Aorta (tissue), 5 donors: ENCODE measurements around the gene TEK. TPM values are rescaled to one million over a fixed set of nuclear protein-coding genes. Genes with fewer than 3 reads are reported as not detected.
"Not testable (repeated sequence)": the region's sequence is repeated elsewhere in the genome, so short reads cannot be mapped to it uniquely, and the experiment has no call there.

ENCODE experiments used
- ATAC-seq: fragments of 200-7000 bp; cut with Tn5 transposase; one replicate; pipeline ENCODE4 v1.9.1; 2022; ENCODE audit warnings: moderate library complexity; ENCODE audit not compliant: low FRiP score
- DNase-seq, 2 donors: peaks; one replicate each; pipeline ENCODE4 v3.0.0-alpha.2; 2020
- H3K27ac ChIP-seq, 2 donors: one replicate each; pipeline ENCODE4 v1.5.1; 2013; ENCODE audit warnings: low read length in 2 of 2, mild to moderate bottlenecking in 2 of 2, moderate library complexity in 2 of 2, control low read depth in 1 of 2, inconsistent platforms in 1 of 2, low read depth in 1 of 2
- H3K27me3 ChIP-seq, 2 donors: one replicate each; pipeline ENCODE4 v1.6.1; 2013; ENCODE audit warnings: control low read depth in 1 of 2, low read length in 1 of 2, mild to moderate bottlenecking in 1 of 2, moderate library complexity in 1 of 2; ENCODE audit not compliant: insufficient read depth in 2 of 2, control insufficient read depth in 1 of 2
- H3K36me3 ChIP-seq, 2 donors: one replicate each; pipeline ENCODE4 v1.6.1; 2013; ENCODE audit warnings: control low read depth in 1 of 2, low read length in 1 of 2, mild to moderate bottlenecking in 1 of 2; ENCODE audit not compliant: insufficient read depth in 2 of 2, control insufficient read depth in 1 of 2
- H3K4me1 ChIP-seq, 2 donors: one replicate each; pipeline ENCODE4 v1.6.1; 2013; ENCODE audit warnings: low read length in 2 of 2, control low read depth in 1 of 2, mild to moderate bottlenecking in 1 of 2, moderate library complexity in 1 of 2; ENCODE audit not compliant: insufficient read depth in 2 of 2, control insufficient read depth in 1 of 2
- H3K4me3 ChIP-seq, 2 donors: one replicate each; pipeline ENCODE4 v1.5.1; 2013; ENCODE audit warnings: low read length in 2 of 2, control low read depth in 1 of 2, mild to moderate bottlenecking in 1 of 2
- H3K9me3 ChIP-seq: one replicate; pipeline ENCODE4 v1.6.1; 2013; ENCODE audit warnings: mild to moderate bottlenecking, low read length; ENCODE audit not compliant: control insufficient read depth
- WGBS, 2 donors: extraction: QIAGEN DNeasy Blood & Tissue Kit; methylation state at CpG; one replicate each; pipeline ENCODE4 v1.1.7; 2013; 5-methylcytosine and 5-hydroxymethylcytosine counted together
- intact Hi-C, 2 donors: fragments of 100-400 bp; cut with DNase I; formaldehyde crosslinking; loops; one replicate each; pipeline versions ENCODE4 v1.14.2 to v1.15.0; 2022
- polyA plus RNA-seq, 2 donors: library from polyadenylated mRNA; stranded (reverse); fragments of 200-250 nt; gene quantifications; one replicate each; pipeline ENCODE4 v1.2.3, GENCODE V29; 2013
- total RNA-seq, 2 donors: library from RNA; stranded (reverse); fragmentation: NEBNext Ultra II Directional; extraction: Animal tissue kit (Norgen Biotek cat#: 25700); gene quantifications; one replicate each; pipeline ENCODE4 v1.2.1, GENCODE V29; 2021
- donor health status: healthy with polysubstance abuse.
- donor health status: Bipolar disorder and iron deficiency.
- donor health status: DM: no; HTN: no; CAD: no.
- donor health status: DM: no; HTN: no; CAD: no.
- donor health status: DM: yes; HTN: yes; CAD: no.

Gene TEK
- total and polyA plus RNA-seq, 4 donors: 1.5 to 26.0 (median 10.0) TPM

GRCh38 chr9:27088981-27089380 is 20.0 kb upstream of the TEK start:
- 23 to 28% methylated on average over 4 of the region's 4 CpGs for WGBS, 2 donors
- intact Hi-C loops: no loop called here
- no peak for ATAC-seq

GRCh38 chr9:27089706-27090105 is 19.3 kb upstream of the TEK start:
- intact Hi-C loops: no loop called here
- no peak overlapping the region for H3K27ac ChIP-seq
- no peaks in the 10 kb centered on the region for H3K27me3 ChIP-seq
- no peak overlapping the region for H3K4me3 ChIP-seq
- no peak for DNase-seq
- no peaks in the 10 kb centered on the region for H3K4me1 ChIP-seq
- no peaks in the 10 kb centered on the region for H3K9me3 ChIP-seq
- no peaks in the 10 kb centered on the region for H3K36me3 ChIP-seq
- no peak for ATAC-seq
- 87 to 89% methylated on average over 4 of the region's 4 CpGs for WGBS, 2 donors

More at GRCh38 chr9:27088981-27089380, 20.0 kb upstream of the TEK start:
- no peak for DNase-seq
- H3K9me3 ChIP-seq: no peaks in the 10 kb centered on the region
- no peaks in the 10 kb centered on the region for H3K27me3 ChIP-seq
- no peak overlapping the region for H3K4me3 ChIP-seq
- H3K4me1 ChIP-seq: no peaks in the 10 kb centered on the region
- no peak overlapping the region for H3K27ac ChIP-seq
- H3K36me3 ChIP-seq: no peaks in the 10 kb centered on the region

- H3K27ac ChIP-seq: no peak overlapping the region
- no peaks in the 10 kb centered on the region for H3K36me3 ChIP-seq
- H3K4me3 ChIP-seq: no peak overlapping the region
- no peaks in the 10 kb centered on the region for H3K27me3 ChIP-seq
- ATAC-seq (no peak), DNase-seq (no peak)
- H3K9me3 ChIP-seq: no peaks in the 10 kb centered on the region
- no peaks in the 10 kb centered on the region for H3K4me1 ChIP-seq
- intact Hi-C loops: no loop called here
These were observed 18.8 kb upstream of the TEK start for GRCh38 chr9:27090231-27090630.

GRCh38 chr9:27090711-27091110 is 18.3 kb upstream of the TEK start:
- H3K36me3 ChIP-seq: no peaks in the 10 kb centered on the region
- H3K27ac ChIP-seq: no peak overlapping the region
- no peaks in the 10 kb centered on the region for H3K27me3 ChIP-seq
- no peak for ATAC-seq
- no peak for DNase-seq
- intact Hi-C loops: no loop called here
- 93 to 97% methylated on average over 1 of the region's 1 CpG for WGBS, 2 donors
- no peaks in the 10 kb centered on the region for H3K4me1 ChIP-seq
- H3K4me3 ChIP-seq: no peak overlapping the region
- no peaks in the 10 kb centered on the region for H3K9me3 ChIP-seq

GRCh38 chr9:27092496-27092895 is 16.5 kb upstream of the TEK start:
- H3K4me1 ChIP-seq, H3K36me3 ChIP-seq, H3K9me3 ChIP-seq, DNase-seq, H3K27ac ChIP-seq, ATAC-seq, H3K27me3 ChIP-seq, H3K4me3 ChIP-seq, intact Hi-C loops: not testable (repeated sequence)
- WGBS, 2 donors: 95 to 97% methylated on average over 27 of the region's 27 CpGs

- H3K4me3 ChIP-seq, H3K36me3 ChIP-seq, H3K27ac ChIP-seq, H3K4me1 ChIP-seq, intact Hi-C loops, DNase-seq, ATAC-seq, H3K27me3 ChIP-seq, H3K9me3 ChIP-seq: not testable (repeated sequence)
- WGBS, 2 donors: 92 to 94% methylated on average over 17 of the region's 17 CpGs
These were observed 15.5 kb upstream of the TEK start for GRCh38 chr9:27093384-27094067.

- no peaks in the 10 kb centered on the region for H3K27me3 ChIP-seq
- H3K9me3 ChIP-seq: no peaks in the 10 kb centered on the region
- WGBS, 2 donors: 13 to 21% methylated on average over 3 of the region's 3 CpGs
- no peak overlapping the region for H3K4me3 ChIP-seq
- intact Hi-C loops: no loop called here
- no peaks in the 10 kb centered on the region for H3K36me3 ChIP-seq
- H3K27ac ChIP-seq: no peak overlapping the region
- no peaks in the 10 kb centered on the region for H3K4me1 ChIP-seq
- no peak for DNase-seq
- ATAC-seq: peak; percentile 36
These were observed 14.3 kb upstream of the TEK start for GRCh38 chr9:27094640-27095298.

- no peaks in the 10 kb centered on the region for H3K27me3 ChIP-seq
- DNase-seq (no peak), ATAC-seq (no peak)
- no peaks in the 10 kb centered on the region for H3K9me3 ChIP-seq
- H3K27ac ChIP-seq: no peak overlapping the region
- 86 to 88% methylated on average over 2 of the region's 2 CpGs for WGBS, 2 donors
- peaks cover 0 to 4% of the 10 kb centered on the region in 2 donors for H3K4me1 ChIP-seq
- no peak overlapping the region for H3K4me3 ChIP-seq
- intact Hi-C loops: no loop called here
- H3K36me3 ChIP-seq: no peaks in the 10 kb centered on the region
These were observed 1.8 kb upstream of the TEK start for GRCh38 chr9:27107241-27107640.

- H3K27me3 ChIP-seq: no peaks in the 10 kb centered on the region
- 71 to 76% methylated on average over 2 of the region's 2 CpGs for WGBS, 2 donors
- H3K36me3 ChIP-seq: no peaks in the 10 kb centered on the region
- intact Hi-C loops: no loop called here
- peaks cover 0 to 4% of the 10 kb centered on the region in 2 donors for H3K4me1 ChIP-seq
- H3K9me3 ChIP-seq: no peaks in the 10 kb centered on the region
- no peak overlapping the region for H3K4me3 ChIP-seq
- H3K27ac ChIP-seq: no peak overlapping the region
- no peak for DNase-seq
- no peak for ATAC-seq
These were observed 596 bp downstream of the TEK start for GRCh38 chr9:27109621-27110020.
